Sigmoid colon (tissue), 7 donors: ENCODE measurements around the gene SLC25A33. TPM values are rescaled to one million over a fixed set of nuclear protein-coding genes. Genes with fewer than 3 reads are reported as not detected.
A peak's percentile ranks its signal among the peaks of the same experiment; 100 is the strongest.

Experiments used
- DNase-seq: peaks from one replicate; pipeline ENCODE4 v3.0.0-alpha.2; 2019
- H3K27ac ChIP-seq, 4 donors: fragments of 200-600 bp; sonication (generic); one replicate each; pipeline ENCODE4 v1.5.1; 2016 to 2019; ENCODE audit warnings: mild to moderate bottlenecking in 1 of 4
- H3K27me3 ChIP-seq, 3 donors: fragments of 200-600 bp; sonication (generic); one replicate each; pipeline ENCODE4 v1.5.1; 2019; ENCODE audit warnings: mild to moderate bottlenecking in 1 of 3
- H3K36me3 ChIP-seq, 4 donors: fragments of 200-600 bp; sonication (generic); one replicate each; pipeline ENCODE4 v1.5.1; 2016 to 2019
- H3K4me1 ChIP-seq, 4 donors: fragments of 200-600 bp; sonication (generic); one replicate each; pipeline ENCODE4 v1.5.1; 2017 to 2019
- H3K4me3 ChIP-seq, 4 donors: fragments of 200-600 bp; sonication (generic); one replicate each; pipeline ENCODE4 v1.5.1; 2017 to 2019; ENCODE audit warnings: mild to moderate bottlenecking in 2 of 4, moderate library complexity in 1 of 4
- H3K9me3 ChIP-seq, 4 donors: fragments of 200-600 bp in 3 of 4; sonication (generic) in 3 of 4; one replicate each; pipeline versions ENCODE4 v1.5.1 to v1.6.1; 2013 to 2019
- CTCF ChIP-seq, 4 experiments: fragments of 450-650 bp in 3 of 4; fragments of 200-600 bp in 1 of 4; IDR thresholded peaks; one replicate each; pipeline ENCODE4 v1.5.1; 2016 to 2019; ENCODE audit warnings: antibody characterized with exemption in 4 of 4, mild to moderate bottlenecking in 3 of 4, moderate library complexity in 2 of 4
- EP300 ChIP-seq, 4 donors: sonication (generic); formaldehyde crosslinking; IDR thresholded peaks; one replicate each; pipeline ENCODE4 v1.6.1; 2017; ENCODE audit warnings: antibody characterized with exemption in 4 of 4
- POLR2A ChIP-seq, 2 donors: fragments of 450-650 bp; IDR thresholded peaks; one replicate each; pipeline ENCODE4 v1.6.1; 2016; ENCODE audit warnings: antibody characterized with exemption in 2 of 2, mild to moderate bottlenecking in 2 of 2, moderate library complexity in 2 of 2
- POLR2AphosphoS5 ChIP-seq, 4 donors: sonication (generic); formaldehyde crosslinking; IDR thresholded peaks; one replicate each; pipeline ENCODE4 v1.6.1; 2017; ENCODE audit warnings: antibody characterized with exemption in 4 of 4
- WGBS, 2 donors: extraction: QIAGEN DNeasy Blood & Tissue Kit; methylation state at CpG; one replicate each; pipeline ENCODE4 v1.1.7; 2013; 5-methylcytosine and 5-hydroxymethylcytosine counted together
- intact Hi-C: fragments of 100-400 bp; cut with DNase I; formaldehyde crosslinking; loops from one replicate; pipeline ENCODE4 v1.15.1; 2023
- polyA plus RNA-seq, 3 donors: library from polyadenylated mRNA; stranded (reverse); fragments of 200-250 nt; gene quantifications; one replicate each; pipeline ENCODE4 v1.2.3, GENCODE V29; 2013
- total RNA-seq, 4 donors: library from RNA; depleted of rRNA; stranded (reverse); fragments of >200 nt; gene quantifications; one replicate each; pipeline ENCODE4 v1.1.0, GENCODE V29; 2016
- donor health status: healthy with polysubstance abuse.
- donor health status: Bipolar disorder and iron deficiency.
- donor health status: healthy.

Gene SLC25A33
- total and polyA plus RNA-seq, 7 donors, result 3.9 to 16.6 (median 6.7) TPM

GRCh38 chr1:9576903-9577302 lies 37.6 kb downstream of the SLC25A33 start:
- H3K27me3 ChIP-seq, result no peaks in the 10 kb centered on the region
- 90 to 95% methylated on average over 6 of the region's 6 CpGs for WGBS, 2 donors
- DNase-seq, result no peak
- H3K4me3 ChIP-seq, result no peak overlapping the region
- no peak for TF ChIP-seq EP300 (IDR thresholded peaks at IDR 0.05)
- no peak for TF ChIP-seq POLR2AphosphoS5 (IDR thresholded peaks at IDR 0.05)
- TF ChIP-seq POLR2A (IDR thresholded peaks at IDR 0.05), result no peak
- TF ChIP-seq CTCF (IDR thresholded peaks at IDR 0.05), result no peak
- peaks cover 0 to 36% (median 0%) of the 10 kb centered on the region in 4 donors for H3K36me3 ChIP-seq
- H3K27ac ChIP-seq, result no peak overlapping the region
- intact Hi-C loops, result loop anchor here (10.0 kb wide), 1 partner anchor 312 kb away; no protein-coding TSS in a partner anchor
- no peaks in the 10 kb centered on the region for H3K4me1 ChIP-seq
- no peaks in the 10 kb centered on the region for H3K9me3 ChIP-seq

GRCh38 chr1:9577423-9577822 lies 38.2 kb downstream of the SLC25A33 start:
- Histone ChIP-seq H3K4me1 (no peaks in the 10 kb centered on the region), H3K4me3 (no peak overlapping the region), H3K9me3 (no peaks in the 10 kb centered on the region), H3K27ac (no peak overlapping the region), H3K36me3 (peaks cover 0 to 41% (median 0%) of the 10 kb centered on the region in 4 donors), H3K27me3 (no peaks in the 10 kb centered on the region)
- 88 to 97% methylated on average over 5 of the region's 5 CpGs for WGBS, 2 donors
- TF ChIP-seq POLR2A (IDR thresholded peaks at IDR 0.05) (no peak), POLR2AphosphoS5 (IDR thresholded peaks at IDR 0.05) (no peak), CTCF (IDR thresholded peaks at IDR 0.05) (no peak), EP300 (IDR thresholded peaks at IDR 0.05) (no peak)
- DNase-seq, result peak; percentile 7
- intact Hi-C loops, result loop anchor here (10.0 kb wide), 1 partner anchor 313 kb away; no protein-coding TSS in a partner anchor

GRCh38 chr1:9580942-9581341 lies 41.7 kb downstream of the SLC25A33 start:
- Histone ChIP-seq H3K4me1 (peaks cover 0 to 8% (median 0%) of the 10 kb centered on the region in 4 donors), H3K9me3 (no peaks in the 10 kb centered on the region), H3K27me3 (no peaks in the 10 kb centered on the region), H3K27ac (no peak overlapping the region), H3K36me3 (peaks cover 0 to 40% (median 0%) of the 10 kb centered on the region in 4 donors), H3K4me3 (no peak overlapping the region)
- peak; percentile 33 for DNase-seq
- WGBS, 2 donors, result 88 to 92% methylated on average over 2 of the region's 2 CpGs
- intact Hi-C loops, result no loop called here
- no peak for TF ChIP-seq CTCF (IDR thresholded peaks at IDR 0.05)
- no peak for TF ChIP-seq EP300 (IDR thresholded peaks at IDR 0.05)
- no peak for TF ChIP-seq POLR2A (IDR thresholded peaks at IDR 0.05)
- TF ChIP-seq POLR2AphosphoS5 (IDR thresholded peaks at IDR 0.05), result no peak

GRCh38 chr1:9586147-9586766 lies 47.0 kb downstream of the SLC25A33 start:
- intact Hi-C loops, result no loop called here

More at GRCh38 chr1:9586147-9586766, 47.0 kb downstream of the SLC25A33 start:
- WGBS, 2 donors, result 91 to 95% methylated on average over 3 of the region's 3 CpGs
- DNase-seq, result peak; percentile 21
- H3K27me3 ChIP-seq, result no peaks in the 10 kb centered on the region
- no peaks in the 10 kb centered on the region for H3K9me3 ChIP-seq
- TF ChIP-seq EP300 (IDR thresholded peaks at IDR 0.05) (no peak), CTCF (IDR thresholded peaks at IDR 0.05) (no peak), POLR2AphosphoS5 (IDR thresholded peaks at IDR 0.05) (no peak), POLR2A (IDR thresholded peaks at IDR 0.05) (no peak)
- H3K4me3 ChIP-seq, result no peak overlapping the region
- peaks cover 0 to 14% (median 0%) of the 10 kb centered on the region in 4 donors for H3K36me3 ChIP-seq
- no peak overlapping the region for H3K27ac ChIP-seq
- peaks cover 0 to 33% (median 21%) of the 10 kb centered on the region in 4 donors for H3K4me1 ChIP-seq
